NCI-H510A (cell line): Measurements from ENCODE around the gene MRPS14.

ENCODE experiments used
- DNase-seq: peaks from one replicate; lab custom pipeline; 2025; lab: John Stamatoyannopoulos, UW

Gene MRPS14

DNA sequence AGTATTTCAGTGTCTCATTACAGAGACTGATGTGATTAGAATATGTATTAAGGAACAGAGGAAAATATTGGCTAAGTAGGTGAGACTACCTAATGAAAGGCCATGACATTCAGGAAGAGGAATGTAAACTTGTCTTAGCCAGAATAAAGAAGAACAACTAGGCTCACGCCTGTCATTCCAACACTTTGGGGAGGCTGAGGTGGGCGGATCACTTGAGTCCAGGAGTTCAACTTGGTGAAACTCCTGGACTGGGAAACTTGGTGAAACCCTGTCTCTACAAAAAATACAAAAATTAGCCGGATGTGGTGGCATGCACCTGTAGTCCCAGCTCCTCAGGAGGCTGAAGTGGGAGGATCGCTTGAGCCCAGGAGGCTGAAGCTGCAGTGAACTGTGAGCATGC is 38.3 kb downstream of the MRPS14 start:
- no peak for DNase-seq

DNA sequence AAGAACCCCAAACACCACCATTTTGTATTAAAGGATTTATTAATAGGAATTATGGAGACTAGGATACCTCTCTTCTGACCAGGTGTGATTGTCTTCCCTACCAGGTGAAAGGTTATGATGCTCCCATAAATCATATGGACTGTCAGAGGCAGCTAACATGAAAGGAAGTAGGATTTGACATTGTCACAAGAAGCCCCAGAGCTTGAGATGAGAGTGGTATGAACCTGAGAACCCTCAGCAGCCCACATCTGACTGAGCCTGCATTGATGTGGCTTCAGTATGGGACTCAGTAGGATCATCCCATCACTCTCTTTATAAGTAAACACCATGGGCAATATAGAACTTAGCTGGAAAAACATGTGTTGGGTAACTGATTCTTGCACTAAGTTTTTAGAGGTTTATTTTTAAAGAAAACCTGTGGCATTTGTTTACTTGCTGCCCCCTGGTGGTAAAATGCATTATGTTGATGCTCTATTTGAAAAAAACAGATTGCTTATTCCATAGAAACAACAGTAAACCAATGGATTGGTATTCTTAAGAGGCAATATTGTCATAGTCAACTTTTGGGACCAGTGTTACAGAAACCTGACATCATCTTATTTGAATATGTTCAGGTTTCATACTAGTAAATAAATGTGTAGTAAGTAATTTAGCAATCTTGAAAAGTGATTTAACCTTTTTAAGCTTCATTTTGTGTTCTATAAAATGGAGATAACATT is 40.1 kb downstream of the MRPS14 start:
- no peak for DNase-seq

DNA sequence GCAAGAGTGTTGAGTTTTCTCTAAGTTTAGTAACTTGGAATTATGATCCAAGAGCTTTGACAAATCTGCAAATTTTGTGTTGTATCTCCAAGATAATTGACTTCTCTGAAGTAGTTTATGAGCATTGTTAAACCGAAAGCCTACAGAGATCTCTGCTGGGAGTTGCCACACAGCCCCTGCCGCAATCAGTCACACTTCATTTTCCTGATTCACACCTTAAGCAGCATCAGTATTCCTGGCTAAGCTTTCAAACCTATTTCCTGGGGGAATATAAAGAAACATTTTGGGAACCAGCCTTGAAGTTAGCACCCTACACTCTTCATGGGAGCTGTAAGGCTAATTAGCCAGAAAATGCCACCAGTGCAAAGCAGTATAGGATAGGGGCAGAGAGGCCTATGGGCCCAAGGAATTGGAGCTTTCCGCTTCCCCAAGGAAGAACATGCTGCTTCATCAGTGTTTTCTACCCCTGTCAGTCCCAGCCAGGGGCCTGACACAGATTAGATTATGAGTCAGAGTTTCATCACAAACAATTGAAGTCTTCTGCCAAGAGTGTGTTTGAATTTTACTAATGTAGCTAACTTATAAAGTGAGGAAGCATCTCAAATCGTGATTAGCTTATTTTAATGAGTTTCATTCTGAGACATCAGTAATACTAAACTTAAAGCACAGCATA is 46.7 kb downstream of the MRPS14 start:
- DNase-seq: no peak

DNA sequence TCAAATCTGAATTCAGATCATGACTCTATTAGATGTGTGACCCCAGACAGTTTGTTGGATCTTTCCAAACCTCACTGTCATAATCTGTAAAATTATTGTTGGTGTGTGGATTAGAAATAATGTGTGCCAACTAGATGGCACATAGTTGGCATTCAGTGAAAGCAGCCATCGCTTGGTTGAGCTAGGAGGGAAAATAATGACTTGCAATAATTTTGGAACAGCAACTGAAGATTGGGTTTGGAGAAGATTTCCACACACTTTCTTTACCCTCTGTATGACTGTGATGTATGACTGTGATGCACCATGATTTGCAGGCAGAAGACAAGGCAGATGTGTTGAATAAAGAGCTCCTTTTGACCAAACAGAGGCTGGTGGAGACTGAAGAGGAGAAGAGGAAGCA is 47.5 kb downstream of the MRPS14 start:
- no peak for DNase-seq

DNA sequence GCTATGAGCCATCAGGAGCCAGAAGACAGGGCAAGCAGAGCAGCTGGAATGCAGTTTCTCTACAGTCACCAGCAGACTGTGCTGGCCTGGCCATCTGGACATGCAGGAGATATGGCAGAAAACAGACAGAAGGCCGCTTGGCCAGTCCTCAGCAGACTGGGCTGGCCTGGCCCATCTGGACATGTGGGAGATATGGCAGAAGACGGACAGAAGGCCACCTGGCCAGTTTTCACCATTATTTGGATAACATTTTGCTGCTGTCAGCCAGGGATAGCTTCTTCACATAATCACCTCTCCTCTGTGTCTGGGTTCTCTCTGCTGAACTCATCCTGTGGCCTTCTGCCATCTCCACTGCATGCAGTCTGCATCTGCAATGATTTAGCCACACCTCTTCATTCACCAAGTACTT is 48.5 kb downstream of the MRPS14 start:
- no peak for DNase-seq

DNA sequence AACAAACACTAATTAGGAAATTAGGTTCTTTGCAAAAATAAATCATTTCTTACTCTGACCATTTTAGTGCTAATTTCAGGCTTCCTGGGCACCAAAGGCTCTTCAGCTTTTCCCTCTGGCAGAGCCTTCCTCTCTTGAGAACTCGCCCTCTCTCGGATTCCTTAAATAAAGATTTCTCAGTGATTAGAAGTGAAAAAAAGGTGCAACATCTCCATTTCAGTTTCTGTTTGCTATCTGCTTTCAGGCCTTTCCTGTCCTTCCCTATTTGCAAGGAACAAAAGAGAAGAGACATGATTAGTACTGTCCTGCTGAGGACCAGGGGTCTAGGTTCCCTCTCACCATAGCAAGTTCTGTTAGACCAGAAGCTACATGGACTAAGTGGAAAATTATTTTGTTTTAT is 51.3 kb downstream of the MRPS14 start:
- DNase-seq: no peak

DNA sequence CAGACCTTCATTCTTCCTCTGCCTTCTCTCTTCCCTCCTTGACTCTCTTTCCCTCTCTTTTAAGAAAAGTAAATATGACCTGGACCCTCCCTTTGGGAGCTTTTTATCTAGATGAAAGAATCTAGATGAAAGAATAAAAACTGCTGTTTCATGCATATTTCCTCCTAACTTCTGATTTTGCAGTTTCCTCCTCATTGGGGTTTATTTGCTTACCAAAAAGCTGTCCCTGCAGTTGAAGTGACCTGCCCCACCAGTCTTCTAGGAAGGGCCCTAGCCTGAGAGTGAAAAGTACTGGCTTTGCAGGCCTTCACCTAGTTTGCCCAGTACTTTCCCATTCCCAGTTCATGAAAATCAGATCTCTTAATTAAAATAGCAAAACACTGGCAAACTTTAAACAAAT is 51.8 kb downstream of the MRPS14 start:
- DNase-seq: no peak

DNA sequence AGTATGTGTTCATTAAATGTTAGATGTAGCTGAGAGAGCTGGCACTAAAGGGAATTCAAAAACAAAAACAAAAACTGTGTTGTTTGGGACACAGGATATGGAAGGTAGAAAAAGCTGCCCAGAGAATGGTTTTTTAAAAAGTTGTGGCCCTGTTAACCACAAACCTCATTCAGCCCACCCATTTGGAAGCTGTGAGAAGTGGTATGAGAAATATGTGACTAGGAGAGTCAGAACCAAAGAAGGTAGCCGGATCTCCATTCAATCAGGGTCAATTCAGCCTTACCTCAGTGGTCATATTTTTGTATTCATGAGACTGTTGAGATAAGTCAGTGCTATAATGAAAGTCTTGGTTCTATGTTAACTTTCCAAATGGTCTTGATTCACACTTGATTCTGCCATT is 53.2 kb downstream of the MRPS14 start:
- no peak for DNase-seq

DNA sequence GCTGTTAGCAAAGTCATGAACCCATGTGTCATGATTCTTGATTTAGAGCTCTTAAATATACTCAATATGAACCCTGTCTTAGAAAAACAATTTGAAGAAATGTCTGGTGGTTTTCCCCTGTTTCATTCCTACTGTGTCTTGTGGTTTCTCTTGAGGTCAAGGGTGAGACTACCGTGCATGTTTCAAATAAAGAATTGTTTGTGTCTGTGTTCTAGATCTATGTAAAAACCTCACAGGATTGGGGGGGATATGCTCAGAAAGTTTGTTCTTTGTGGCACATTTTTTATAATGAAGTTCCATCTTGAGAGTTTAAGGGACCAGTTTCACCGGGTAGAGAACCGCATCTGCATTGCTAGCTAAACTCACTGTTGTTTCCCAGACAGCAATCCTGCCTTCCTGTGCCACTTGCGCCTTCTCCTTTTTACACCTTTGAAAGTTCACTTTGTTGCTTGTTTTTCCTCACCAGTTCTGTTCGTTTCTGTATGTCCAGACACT is 54.4 kb downstream of the MRPS14 start:
- DNase-seq: no peak

DNA sequence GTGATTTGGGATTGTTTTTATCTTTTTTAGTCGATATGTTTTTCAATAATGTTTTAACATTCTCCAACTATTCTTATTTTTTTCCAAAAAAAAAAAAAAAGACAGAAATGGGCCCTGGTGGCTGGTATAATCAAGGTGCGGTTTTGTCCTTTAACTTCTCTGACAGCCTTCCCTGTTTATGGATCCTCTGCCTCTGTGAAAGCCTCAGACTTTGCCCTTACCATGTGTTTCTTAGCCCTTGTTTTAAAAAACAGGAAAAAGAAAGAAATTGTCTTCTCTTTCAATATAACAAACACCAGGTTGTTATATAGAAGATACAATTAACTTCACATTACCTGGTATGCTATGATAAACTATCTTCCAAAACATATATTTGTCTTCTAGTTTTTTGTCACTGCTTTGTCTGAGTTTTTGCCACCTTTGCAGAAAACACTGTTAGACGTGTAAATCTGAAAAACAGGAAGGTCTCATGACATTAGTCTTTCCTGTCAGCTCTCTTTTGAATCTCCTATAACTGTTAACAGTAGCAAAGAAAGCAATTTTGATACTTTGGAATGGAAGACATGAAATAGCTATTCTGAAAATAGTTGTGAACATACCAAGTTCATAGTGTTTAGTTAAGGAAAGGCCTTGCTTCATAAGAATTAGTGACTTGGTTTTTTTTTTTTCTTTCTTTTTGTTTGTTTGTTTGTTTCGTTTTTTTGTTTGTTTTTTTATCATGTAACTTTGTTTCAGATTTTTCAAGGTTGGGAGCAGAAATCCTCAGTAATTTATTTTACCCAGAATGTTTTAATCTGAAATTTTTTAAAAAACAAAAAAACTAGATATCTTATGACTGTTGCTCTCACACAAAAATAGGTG is 55.1 kb downstream of the MRPS14 start:
- DNase-seq: no peak

DNA sequence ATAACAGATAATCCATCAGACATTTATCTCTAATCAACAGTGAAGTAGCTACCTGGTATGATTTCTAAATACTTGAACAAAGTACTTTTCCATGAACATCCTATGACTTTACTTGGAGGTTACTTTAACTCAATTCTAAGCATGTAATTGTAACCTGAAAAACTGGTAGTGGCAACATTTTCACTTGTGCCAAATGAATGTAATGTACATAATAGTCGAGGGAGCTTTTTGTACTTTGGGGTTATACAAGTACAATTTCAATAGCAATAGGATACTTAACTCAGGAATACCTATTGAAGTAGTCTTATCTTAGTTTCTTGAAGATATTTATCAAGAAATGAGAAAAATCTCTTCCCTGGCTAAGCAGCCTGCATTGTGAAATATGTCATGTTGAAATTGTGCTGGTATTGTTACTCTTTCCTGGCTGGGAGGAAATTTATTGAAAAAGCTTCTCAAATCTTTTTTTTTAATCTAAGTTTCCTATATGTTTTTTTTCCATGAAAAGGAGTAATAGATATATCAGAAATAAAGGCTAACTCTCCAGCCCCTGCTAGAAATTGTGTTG is 57.1 kb downstream of the MRPS14 start:
- DNase-seq: no peak

DNA sequence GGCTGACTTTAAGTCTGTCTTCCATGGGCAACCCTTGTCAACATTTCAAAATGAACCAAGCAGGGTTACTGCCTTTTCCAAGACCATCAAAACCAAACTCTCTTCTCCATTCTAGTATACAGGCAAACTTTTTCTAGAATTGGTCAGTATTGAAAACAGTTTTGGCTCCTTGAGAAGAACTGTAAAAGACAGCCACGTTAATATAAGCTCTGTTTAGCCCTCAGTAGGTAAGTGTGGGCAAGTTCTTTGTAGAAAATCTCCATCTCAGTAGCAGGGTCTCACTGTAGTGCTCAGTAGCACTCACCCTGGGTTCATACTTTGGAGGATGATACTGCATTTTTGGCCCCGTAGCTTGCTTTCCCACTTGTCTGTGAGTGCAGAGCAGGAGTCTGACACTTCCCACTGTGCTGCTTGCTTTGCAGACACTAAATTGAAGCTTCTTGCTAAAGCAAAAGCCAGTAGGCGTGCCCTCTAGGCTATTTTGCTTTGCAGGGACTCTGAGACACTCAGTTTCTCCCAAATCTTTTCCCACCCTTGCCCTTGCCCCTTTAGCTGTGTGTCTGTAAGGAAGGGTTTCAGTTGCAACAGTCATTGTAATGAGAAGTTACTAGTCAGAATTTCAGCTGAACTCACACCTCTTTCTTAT is 57.7 kb downstream of the MRPS14 start:
- DNase-seq: no peak

DNA sequence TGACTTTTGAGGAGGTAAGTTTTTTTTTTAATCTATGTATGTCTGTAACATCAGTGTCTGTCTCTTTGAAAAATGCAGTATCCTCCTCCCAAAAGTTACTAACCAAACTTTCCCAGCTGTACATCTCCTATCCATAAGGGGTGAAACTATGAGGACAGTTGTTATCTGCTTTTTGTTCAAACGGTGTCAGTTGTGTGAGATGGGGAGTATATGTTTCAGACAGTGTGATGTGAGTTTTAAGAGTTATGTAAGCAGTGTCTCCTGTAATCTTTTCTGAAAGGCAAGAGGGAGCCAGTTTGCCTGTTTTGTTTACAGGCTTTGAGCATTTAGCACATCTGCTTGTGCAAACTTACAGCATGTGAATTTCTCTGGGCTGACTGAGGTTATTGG is 58.3 kb downstream of the MRPS14 start:
- DNase-seq: no peak

DNA sequence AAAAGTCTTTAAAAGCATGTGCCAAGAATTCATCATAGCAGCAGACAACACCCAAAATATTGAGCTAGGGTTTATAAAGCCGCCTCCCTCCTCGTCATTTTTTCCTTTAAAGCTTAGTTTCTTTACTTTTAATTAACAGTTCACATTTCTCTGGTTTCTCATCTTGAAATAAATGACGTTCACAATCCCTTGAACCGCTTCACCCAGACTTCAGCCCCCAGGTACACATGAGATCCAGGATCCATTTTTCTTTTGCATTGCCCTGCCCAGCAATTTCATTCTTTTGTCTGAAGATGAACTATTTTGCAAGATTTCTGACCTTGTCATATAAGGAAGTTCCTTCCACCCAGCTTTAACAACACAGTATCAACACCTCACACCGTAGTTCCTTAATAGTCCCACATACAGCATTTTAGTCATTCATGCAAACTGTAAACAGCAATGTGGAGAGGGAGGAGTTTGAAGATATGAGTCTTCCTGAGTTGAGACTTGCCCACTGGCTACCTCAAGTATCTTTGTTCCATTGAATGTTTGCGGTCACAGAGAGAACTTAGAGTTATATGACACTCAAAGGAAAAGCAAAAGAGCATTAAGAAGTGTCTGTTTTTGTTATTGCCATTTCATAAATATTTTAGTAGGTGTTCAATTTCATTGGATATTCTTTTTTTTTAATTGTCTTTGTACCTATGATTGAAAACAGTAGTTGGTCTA is 58.8 kb downstream of the MRPS14 start:
- DNase-seq: peak; percentile 5

DNA sequence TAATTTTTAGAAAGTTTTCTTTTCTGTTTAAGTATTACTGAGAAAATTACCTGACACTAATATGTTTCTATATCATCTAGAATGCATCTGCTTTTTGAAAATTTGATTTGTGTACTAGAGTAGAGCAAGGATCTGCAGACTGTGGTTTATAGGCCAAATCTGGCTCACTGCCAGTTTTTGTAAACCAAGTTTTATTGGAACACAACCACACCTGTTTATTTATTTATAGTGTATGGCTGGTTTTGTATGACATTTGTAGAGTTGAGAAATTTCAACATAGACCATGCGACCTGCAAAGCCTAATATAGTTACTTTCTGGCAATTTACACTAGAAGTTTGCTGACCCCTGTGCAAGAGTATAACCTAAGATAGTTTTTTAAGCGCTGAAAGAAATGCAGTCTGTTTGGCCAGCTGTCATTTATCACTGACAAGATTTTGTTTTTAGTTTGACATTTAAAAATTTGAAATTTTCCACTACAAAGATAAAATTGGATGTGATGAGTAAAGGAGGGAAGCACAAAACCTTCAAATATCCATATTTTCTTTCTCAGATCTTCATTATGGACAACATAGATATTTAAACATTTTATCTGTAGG is 59.6 kb downstream of the MRPS14 start:
- DNase-seq: peak; percentile 20
